Measurements from ENCODE around the gene MGRN1.

GRCh38 chr16:4661661-4662060 is 37.0 kb downstream of the MGRN1 start:
- no peak for TF ChIP-seq CTCF (tag by site-specific recombination; IDR thresholded peaks at IDR 0.05)
- TF ChIP-seq SP2 (tag by site-specific recombination; IDR thresholded peaks at IDR 0.05), result no peak
- TF ChIP-seq ZNF239 (tag by site-specific recombination; IDR thresholded peaks at IDR 0.05), result no peak
- no peak for TF ChIP-seq ZBTB1 (tag by site-specific recombination; IDR thresholded peaks at IDR 0.05)
- TF ChIP-seq ZNF660 (tag by site-specific recombination; IDR thresholded peaks at IDR 0.05), result no peak
- TF ChIP-seq PRDM1 (tag by site-specific recombination; IDR thresholded peaks at IDR 0.05), result no peak
